ENCODE results near the gene EPHA7.

The EPHA7 gene

GRCh38 chr6:93295631-93296030 is 123.7 kb downstream of the EPHA7 start:
- no peak overlapping the region for H3K4me3 ChIP-seq (ENCODE audit: low read depth, low read length)
- no peak for DNase-seq (ENCODE audit: low read depth)
- TF ChIP-seq, protein P1, sequence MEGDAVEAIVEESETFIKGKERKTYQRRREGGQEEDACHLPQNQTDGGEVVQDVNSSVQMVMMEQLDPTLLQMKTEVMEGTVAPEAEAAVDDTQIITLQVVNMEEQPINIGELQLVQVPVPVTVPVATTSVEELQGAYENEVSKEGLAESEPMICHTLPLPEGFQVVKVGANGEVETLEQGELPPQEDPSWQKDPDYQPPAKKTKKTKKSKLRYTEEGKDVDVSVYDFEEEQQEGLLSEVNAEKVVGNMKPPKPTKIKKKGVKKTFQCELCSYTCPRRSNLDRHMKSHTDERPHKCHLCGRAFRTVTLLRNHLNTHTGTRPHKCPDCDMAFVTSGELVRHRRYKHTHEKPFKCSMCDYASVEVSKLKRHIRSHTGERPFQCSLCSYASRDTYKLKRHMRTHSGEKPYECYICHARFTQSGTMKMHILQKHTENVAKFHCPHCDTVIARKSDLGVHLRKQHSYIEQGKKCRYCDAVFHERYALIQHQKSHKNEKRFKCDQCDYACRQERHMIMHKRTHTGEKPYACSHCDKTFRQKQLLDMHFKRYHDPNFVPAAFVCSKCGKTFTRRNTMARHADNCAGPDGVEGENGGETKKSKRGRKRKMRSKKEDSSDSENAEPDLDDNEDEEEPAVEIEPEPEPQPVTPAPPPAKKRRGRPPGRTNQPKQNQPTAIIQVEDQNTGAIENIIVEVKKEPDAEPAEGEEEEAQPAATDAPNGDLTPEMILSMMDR (IDR thresholded peaks at IDR 0.05; ENCODE audit: low read depth, low read length) = no peak
- no peak for TF ChIP-seq POLR2A (IDR thresholded peaks at IDR 0.05; ENCODE audit: extremely low read depth, insufficient read length)
- no peak for TF ChIP-seq MYC (IDR thresholded peaks at IDR 0.05; ENCODE audit: low read depth, low read length)
- TF ChIP-seq, protein P2, sequence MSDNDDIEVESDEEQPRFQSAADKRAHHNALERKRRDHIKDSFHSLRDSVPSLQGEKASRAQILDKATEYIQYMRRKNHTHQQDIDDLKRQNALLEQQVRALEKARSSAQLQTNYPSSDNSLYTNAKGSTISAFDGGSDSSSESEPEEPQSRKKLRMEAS (IDR thresholded peaks at IDR 0.05; ENCODE audit: low read depth, low read length) = no peak

GRCh38 chr6:93294879-93295278 is 124.5 kb downstream of the EPHA7 start:
- TF ChIP-seq, protein P1 (IDR thresholded peaks at IDR 0.05; ENCODE audit: low read depth, low read length) = no peak
- TF ChIP-seq POLR2A (IDR thresholded peaks at IDR 0.05; ENCODE audit: extremely low read depth, insufficient read length) = no peak
- no peak for TF ChIP-seq MYC (IDR thresholded peaks at IDR 0.05; ENCODE audit: low read depth, low read length)
- TF ChIP-seq, protein P2 (IDR thresholded peaks at IDR 0.05; ENCODE audit: low read depth, low read length) = no peak
- no peak for DNase-seq (ENCODE audit: low read depth)

GRCh38 chr6:93293872-93294271 is 125.5 kb downstream of the EPHA7 start:
- no peak for DNase-seq (ENCODE audit: low read depth)
- TF ChIP-seq MYC (IDR thresholded peaks at IDR 0.05; ENCODE audit: low read depth, low read length) = no peak
- TF ChIP-seq POLR2A (IDR thresholded peaks at IDR 0.05; ENCODE audit: extremely low read depth, insufficient read length) = no peak
- TF ChIP-seq, protein P2 (IDR thresholded peaks at IDR 0.05; ENCODE audit: low read depth, low read length) = no peak
- TF ChIP-seq, protein P1 (IDR thresholded peaks at IDR 0.05; ENCODE audit: low read depth, low read length) = no peak
- H3K4me3 ChIP-seq (ENCODE audit: low read depth, low read length) = no peak overlapping the region

More at GRCh38 chr6:93294879-93295278, 124.5 kb downstream of the EPHA7 start:
- H3K4me3 ChIP-seq (ENCODE audit: low read depth, low read length) = no peak overlapping the region

- DNase-seq (ENCODE audit: low read depth) = no peak
- TF ChIP-seq, protein P2 (IDR thresholded peaks at IDR 0.05; ENCODE audit: low read depth, low read length) = no peak
- TF ChIP-seq, protein P1 (IDR thresholded peaks at IDR 0.05; ENCODE audit: low read depth, low read length) = no peak
- TF ChIP-seq POLR2A (IDR thresholded peaks at IDR 0.05; ENCODE audit: extremely low read depth, insufficient read length) (no peak), MYC (IDR thresholded peaks at IDR 0.05; ENCODE audit: low read depth, low read length) (no peak)
- H3K4me3 ChIP-seq (ENCODE audit: low read depth, low read length) = no peak overlapping the region
Measured at GRCh38 chr6:93293460-93293859, 125.9 kb downstream of the EPHA7 start.

- no peak overlapping the region for H3K4me3 ChIP-seq (ENCODE audit: low read depth, low read length)
- no peak for DNase-seq (ENCODE audit: low read depth)
- TF ChIP-seq POLR2A (IDR thresholded peaks at IDR 0.05; ENCODE audit: extremely low read depth, insufficient read length) = no peak
- TF ChIP-seq, protein P2 (IDR thresholded peaks at IDR 0.05; ENCODE audit: low read depth, low read length) = no peak
- no peak for TF ChIP-seq MYC (IDR thresholded peaks at IDR 0.05; ENCODE audit: low read depth, low read length)
- TF ChIP-seq, protein P1 (IDR thresholded peaks at IDR 0.05; ENCODE audit: low read depth, low read length) = no peak
Measured at GRCh38 chr6:93282521-93283031, 136.8 kb downstream of the EPHA7 start.

All from NB4 (cell line).